ENCODE measurements around the gene SAMD14.

DNA sequence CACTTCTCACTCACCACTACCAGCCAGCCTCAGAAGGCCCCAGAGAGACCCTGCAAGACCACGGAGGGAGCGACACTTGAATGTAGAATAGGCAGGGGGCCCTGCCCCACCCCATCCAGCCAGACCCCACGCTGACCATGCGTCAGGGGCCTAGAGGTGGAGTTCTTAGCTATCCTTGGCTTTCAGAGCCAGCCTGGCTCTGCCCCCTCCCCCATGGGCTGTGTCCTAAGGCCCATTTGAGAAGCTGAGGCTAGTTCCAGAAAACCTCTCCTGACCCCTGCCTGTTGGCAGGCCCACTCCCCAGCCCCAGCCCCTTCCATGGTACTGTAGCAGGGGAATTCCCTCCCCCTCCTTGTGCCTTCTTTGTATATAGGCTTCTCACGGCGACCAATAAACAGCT lies 39.9 kb downstream of the SAMD14 start:
- TF ChIP-seq POLR2A (IDR thresholded peaks at IDR 0.05): no peak
- TF ChIP-seq, protein P1, sequence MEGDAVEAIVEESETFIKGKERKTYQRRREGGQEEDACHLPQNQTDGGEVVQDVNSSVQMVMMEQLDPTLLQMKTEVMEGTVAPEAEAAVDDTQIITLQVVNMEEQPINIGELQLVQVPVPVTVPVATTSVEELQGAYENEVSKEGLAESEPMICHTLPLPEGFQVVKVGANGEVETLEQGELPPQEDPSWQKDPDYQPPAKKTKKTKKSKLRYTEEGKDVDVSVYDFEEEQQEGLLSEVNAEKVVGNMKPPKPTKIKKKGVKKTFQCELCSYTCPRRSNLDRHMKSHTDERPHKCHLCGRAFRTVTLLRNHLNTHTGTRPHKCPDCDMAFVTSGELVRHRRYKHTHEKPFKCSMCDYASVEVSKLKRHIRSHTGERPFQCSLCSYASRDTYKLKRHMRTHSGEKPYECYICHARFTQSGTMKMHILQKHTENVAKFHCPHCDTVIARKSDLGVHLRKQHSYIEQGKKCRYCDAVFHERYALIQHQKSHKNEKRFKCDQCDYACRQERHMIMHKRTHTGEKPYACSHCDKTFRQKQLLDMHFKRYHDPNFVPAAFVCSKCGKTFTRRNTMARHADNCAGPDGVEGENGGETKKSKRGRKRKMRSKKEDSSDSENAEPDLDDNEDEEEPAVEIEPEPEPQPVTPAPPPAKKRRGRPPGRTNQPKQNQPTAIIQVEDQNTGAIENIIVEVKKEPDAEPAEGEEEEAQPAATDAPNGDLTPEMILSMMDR (IDR thresholded peaks at IDR 0.05): no peak
